HG03097 (cell line): ENCODE measurements around the gene DGKI.

Experiments
- ATAC-seq: cut with Tn5 transposase; IDR thresholded peaks from one replicate; pipeline ENCODE4 v1.9.1; 2021; ENCODE audit not compliant: unreplicated experiment, low FRiP score

The DGKI gene

DNA sequence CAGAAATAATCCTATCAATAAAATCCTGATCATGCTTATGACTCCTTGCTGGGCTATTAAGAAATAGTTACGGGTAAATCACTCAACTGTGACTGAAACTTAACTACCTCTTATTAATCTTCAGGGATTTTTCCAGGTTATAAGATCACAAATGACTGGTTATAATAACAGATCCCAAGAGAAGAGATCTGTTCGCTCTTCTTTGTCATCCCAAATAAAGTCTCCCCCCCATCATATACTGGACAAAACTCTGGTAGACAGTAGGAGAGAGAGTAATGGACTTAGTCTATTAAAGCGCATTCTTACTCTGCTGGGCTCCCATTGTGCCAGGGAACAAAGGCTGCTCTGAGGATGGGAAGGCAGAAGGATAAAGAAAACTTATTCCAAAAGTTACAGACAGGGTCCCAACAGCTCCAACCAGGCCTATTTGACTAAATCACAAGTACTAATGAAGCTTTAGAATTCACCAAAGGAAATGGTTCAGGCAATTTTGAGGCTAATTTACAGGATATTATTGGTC, 233.7 kb downstream of the DGKI start:
- ATAC-seq, result no peak

DNA sequence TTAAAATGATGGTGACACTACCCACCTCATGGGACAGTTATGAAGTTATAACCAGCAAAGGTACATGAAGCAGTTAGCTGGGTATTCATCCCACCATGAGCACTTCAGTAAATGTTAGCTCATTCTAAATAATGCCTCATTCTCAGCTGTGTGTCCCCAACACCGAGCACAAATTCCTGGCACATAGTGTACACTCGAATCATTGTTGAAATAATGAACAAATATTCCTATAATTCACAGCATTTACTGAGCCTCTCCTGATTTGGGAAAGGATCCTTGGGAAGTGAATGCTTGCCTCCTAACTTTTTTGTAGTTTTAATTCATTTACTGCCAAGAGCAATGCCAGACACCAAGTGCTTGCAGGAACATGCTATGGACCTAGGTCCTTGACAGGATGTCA, 235.2 kb downstream of the DGKI start:
- no peak for ATAC-seq

GRCh38 chr7:137609500-137609899, 237.3 kb downstream of the DGKI start:
- ATAC-seq, result no peak

DNA sequence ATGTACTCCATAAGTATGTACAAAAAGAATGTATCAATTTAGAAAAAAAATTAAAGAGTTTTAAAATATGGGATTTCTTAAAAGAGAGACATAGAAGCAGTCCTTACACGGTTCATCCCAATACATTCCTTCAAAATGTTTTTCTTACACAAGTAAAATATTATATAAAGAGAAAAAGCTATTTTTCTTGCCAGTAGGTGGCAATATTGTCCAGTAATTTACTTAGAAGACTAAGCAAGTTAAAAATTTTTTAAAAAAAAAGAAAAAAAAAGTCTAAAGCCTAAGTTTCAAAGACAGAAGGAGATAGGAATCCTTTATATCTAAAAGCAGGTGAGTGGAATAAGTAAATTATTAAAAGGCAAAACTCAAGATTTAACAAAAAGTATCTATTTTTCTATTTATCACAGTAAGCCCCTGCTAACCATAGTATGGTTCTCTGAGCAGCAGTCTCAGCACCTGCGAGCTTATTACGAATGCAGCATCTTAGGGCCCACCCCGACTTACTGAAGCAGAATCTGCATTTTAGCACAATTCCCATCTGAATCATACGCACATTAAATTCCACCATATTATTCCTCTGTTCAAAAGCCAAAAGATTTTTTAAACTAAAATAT, 240.6 kb downstream of the DGKI start:
- no peak for ATAC-seq

GRCh38 chr7:137603043-137603442, 243.7 kb downstream of the DGKI start:
- no peak for ATAC-seq

GRCh38 chr7:137601642-137602041, 245.1 kb downstream of the DGKI start:
- no peak for ATAC-seq

GRCh38 chr7:137597856-137598255, 248.9 kb downstream of the DGKI start:
- ATAC-seq, result no peak

GRCh38 chr7:137593115-137593711, 253.6 kb downstream of the DGKI start:
- no peak for ATAC-seq

DNA sequence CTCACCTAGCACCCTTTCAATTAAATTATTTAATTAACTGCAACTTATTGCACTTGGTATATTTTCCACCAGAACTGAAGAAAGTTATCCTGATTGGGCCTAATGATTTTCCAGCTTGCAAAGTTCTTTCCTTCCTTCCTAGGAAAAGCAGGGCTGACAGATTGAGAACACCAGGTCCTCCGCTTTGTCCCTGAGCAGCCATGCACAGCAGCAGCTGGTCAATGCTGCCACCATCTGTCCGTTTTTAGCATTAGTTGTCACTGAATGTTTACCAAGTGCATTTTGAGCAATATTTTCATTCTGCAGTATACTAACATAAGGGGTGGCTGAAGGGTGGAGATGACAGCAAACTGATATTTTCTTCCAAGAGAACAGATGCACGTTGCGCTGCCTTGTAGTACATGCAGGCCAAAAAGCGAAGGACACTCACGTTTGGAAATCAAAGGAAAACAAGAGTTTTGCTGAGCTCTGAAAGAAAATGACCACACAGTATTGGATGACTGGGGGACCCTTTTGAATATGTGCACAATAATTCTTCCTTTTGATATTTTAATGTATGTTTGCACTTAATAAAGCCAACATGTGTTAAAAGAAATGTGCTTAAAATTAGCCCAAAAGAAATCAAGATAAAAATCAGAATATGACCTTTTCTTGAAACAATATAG, 254.4 kb downstream of the DGKI start:
- ATAC-seq, result no peak

DNA sequence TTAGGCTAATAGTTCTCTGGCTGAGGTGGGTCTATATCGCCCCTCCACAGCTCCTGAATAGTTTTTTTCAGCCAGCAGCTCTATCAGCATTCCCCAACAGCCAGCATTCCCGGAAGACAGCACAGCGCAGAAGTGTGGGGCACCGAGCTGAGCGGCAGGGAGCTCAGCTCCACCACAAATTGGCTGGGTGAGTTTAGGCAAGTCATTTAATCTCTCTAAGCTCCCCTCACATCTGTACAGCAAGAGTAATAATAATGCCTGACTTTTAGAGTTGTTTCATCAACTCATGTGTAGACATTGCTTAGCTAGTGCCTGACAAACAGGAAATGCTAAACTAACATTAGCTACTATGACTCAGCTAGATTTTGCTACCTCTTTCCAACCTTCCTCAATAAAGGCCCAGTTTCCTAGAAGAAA, 255.3 kb downstream of the DGKI start:
- ATAC-seq, result no peak

- no peak for ATAC-seq
These were observed 255.9 kb downstream of the DGKI start for GRCh38 chr7:137590756-137591305.

DNA sequence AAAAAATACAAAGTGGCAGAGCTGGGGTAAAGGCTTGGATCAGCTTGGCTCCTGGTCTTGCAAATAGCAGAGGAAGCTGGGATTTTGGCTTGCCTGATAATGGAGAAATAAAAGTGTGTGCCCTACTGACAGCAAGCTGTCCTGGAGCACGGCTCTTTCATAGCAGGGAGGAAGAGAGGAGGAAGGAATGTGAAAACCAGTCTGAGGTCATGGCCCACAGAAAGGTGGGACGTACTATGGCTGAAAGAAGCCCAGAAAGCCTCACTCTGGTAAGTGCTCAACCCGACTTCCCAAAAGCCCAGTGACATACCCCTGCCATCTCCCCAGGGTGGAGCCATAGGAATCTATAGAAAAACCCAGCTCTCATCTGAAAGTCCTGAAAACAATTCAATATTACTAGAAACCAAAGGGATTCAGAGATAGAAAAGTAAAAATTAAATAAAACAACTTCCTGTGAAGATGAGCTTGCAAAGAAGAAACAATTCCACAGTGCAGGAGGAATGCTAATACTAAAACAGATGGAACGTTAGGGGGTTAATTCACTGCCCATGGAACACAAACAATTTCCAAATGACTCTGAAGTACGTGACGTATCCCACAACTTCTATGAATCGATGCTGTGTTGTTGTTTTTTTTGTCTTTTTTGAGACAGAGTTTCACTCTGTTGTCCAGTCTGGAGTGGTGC, 256.6 kb downstream of the DGKI start:
- no peak for ATAC-seq

GRCh38 chr7:137587326-137587725, 259.4 kb downstream of the DGKI start:
- ATAC-seq, result no peak

DNA sequence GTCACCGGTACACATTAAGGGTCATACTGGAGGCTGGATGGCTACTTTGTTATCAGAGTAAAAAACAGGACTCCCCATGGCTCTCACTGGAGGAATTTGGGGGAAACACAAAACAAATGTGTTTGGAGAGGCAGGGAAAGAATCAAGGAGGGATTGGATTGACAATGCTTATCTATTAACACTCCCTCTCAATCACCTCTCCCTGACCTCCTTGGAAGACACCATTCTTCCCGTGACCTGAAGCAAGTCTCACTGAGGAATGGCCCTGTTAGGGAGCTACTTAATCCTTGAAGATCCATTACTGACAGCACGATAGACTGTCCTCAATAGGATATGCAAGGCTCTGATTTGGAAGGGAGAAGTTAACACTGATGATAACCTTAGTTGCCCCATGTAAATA, 261.2 kb downstream of the DGKI start:
- no peak for ATAC-seq

GRCh38 chr7:137583172-137583571, 263.6 kb downstream of the DGKI start:
- no peak for ATAC-seq

GRCh38 chr7:137579913-137580640, 266.7 kb downstream of the DGKI start:
- ATAC-seq, result no peak

- no peak for ATAC-seq
These were observed 268.2 kb downstream of the DGKI start for GRCh38 chr7:137578541-137578940.

- no peak for ATAC-seq
These were observed 269.6 kb downstream of the DGKI start for GRCh38 chr7:137577184-137577583.

GRCh38 chr7:137576481-137576880, 270.3 kb downstream of the DGKI start:
- ATAC-seq, result no peak

GRCh38 chr7:137574812-137575211, 272.0 kb downstream of the DGKI start:
- no peak for ATAC-seq
